ENCODE data around the gene ZBTB1. TPM values are rescaled to one million over a fixed set of nuclear protein-coding genes. Genes with fewer than 3 reads are reported as not detected.

ZBTB1 gene
- total RNA-seq, 1 experiment from 2014 or later, result 29.4 TPM

GRCh38 chr14:64474041-64474440 is 30.5 kb upstream of the ZBTB1 start:
- Mint-ChIP-seq H3K27me3 (ENCODE audit: unreplicated experiment) (no peaks in the 10 kb centered on the region), H3K4me3 (ENCODE audit: low read depth, unreplicated experiment) (no peak overlapping the region), H3K36me3 (ENCODE audit: insufficient read depth, unreplicated experiment) (no peaks in the 10 kb centered on the region), H3K4me1 (ENCODE audit: low read depth, unreplicated experiment) (no peaks in the 10 kb centered on the region), H3K9me3 (ENCODE audit: low read depth, unreplicated experiment) (no peaks in the 10 kb centered on the region), H3K27ac (ENCODE audit: unreplicated experiment) (no peak overlapping the region)
- no peak for TF ChIP-seq CTCF (IDR thresholded peaks at IDR 0.05; ENCODE audit: unreplicated experiment)
- BruUV-seq (replicated peaks), result no TSS peak
- no peak for DNase-seq
- CTCF ChIA-PET, result no interaction called here
- intact Hi-C loops (cut with micrococcal nuclease; ENCODE audit: unreplicated experiment), result no loop called here

GRCh38 chr14:64474698-64475097 is 29.9 kb upstream of the ZBTB1 start:
- no peaks in the 10 kb centered on the region for H3K27me3 Mint-ChIP-seq (ENCODE audit: unreplicated experiment)
- no peak for DNase-seq
- H3K4me3 Mint-ChIP-seq (ENCODE audit: low read depth, unreplicated experiment), result no peak overlapping the region
- intact Hi-C loops (cut with micrococcal nuclease; ENCODE audit: unreplicated experiment), result loop anchor here (5.0 kb wide), 1 partner anchor 42 kb away; no protein-coding TSS in a partner anchor
- no peaks in the 10 kb centered on the region for H3K36me3 Mint-ChIP-seq (ENCODE audit: insufficient read depth, unreplicated experiment)
- no peak overlapping the region for H3K27ac Mint-ChIP-seq (ENCODE audit: unreplicated experiment)
- no TSS peak for BruUV-seq (replicated peaks)
- no peaks in the 10 kb centered on the region for H3K9me3 Mint-ChIP-seq (ENCODE audit: low read depth, unreplicated experiment)
- no peaks in the 10 kb centered on the region for H3K4me1 Mint-ChIP-seq (ENCODE audit: low read depth, unreplicated experiment)
- CTCF ChIA-PET, result no interaction called here
- TF ChIP-seq CTCF (IDR thresholded peaks at IDR 0.05; ENCODE audit: unreplicated experiment), result no peak

GRCh38 chr14:64475585-64476273 is 28.8 kb upstream of the ZBTB1 start:
- Mint-ChIP-seq H3K4me3 (ENCODE audit: low read depth, unreplicated experiment) (no peak overlapping the region), H3K36me3 (ENCODE audit: insufficient read depth, unreplicated experiment) (no peaks in the 10 kb centered on the region), H3K4me1 (ENCODE audit: low read depth, unreplicated experiment) (no peaks in the 10 kb centered on the region), H3K27ac (ENCODE audit: unreplicated experiment) (no peak overlapping the region), H3K27me3 (ENCODE audit: unreplicated experiment) (no peaks in the 10 kb centered on the region), H3K9me3 (ENCODE audit: low read depth, unreplicated experiment) (no peaks in the 10 kb centered on the region)
- no peak for TF ChIP-seq CTCF (IDR thresholded peaks at IDR 0.05; ENCODE audit: unreplicated experiment)
- CTCF ChIA-PET, result no interaction called here
- no peak for DNase-seq
- no TSS peak for BruUV-seq (replicated peaks)
- intact Hi-C loops (cut with micrococcal nuclease; ENCODE audit: unreplicated experiment), result loop anchor here (5.0 kb wide), 1 partner anchor 43 kb away; no protein-coding TSS in a partner anchor

- no peaks in the 10 kb centered on the region for H3K4me1 Mint-ChIP-seq (ENCODE audit: low read depth, unreplicated experiment)
- no peaks in the 10 kb centered on the region for H3K9me3 Mint-ChIP-seq (ENCODE audit: low read depth, unreplicated experiment)
- CTCF ChIA-PET, result no interaction called here
- no peak for DNase-seq
- H3K27me3 Mint-ChIP-seq (ENCODE audit: unreplicated experiment), result no peaks in the 10 kb centered on the region
- intact Hi-C loops (cut with micrococcal nuclease; ENCODE audit: unreplicated experiment), result loop anchor here (5.0 kb wide), 1 partner anchor 44 kb away; no protein-coding TSS in a partner anchor
- no peak overlapping the region for H3K27ac Mint-ChIP-seq (ENCODE audit: unreplicated experiment)
- no peak for TF ChIP-seq CTCF (IDR thresholded peaks at IDR 0.05; ENCODE audit: unreplicated experiment)
- H3K4me3 Mint-ChIP-seq (ENCODE audit: low read depth, unreplicated experiment), result no peak overlapping the region
- no peaks in the 10 kb centered on the region for H3K36me3 Mint-ChIP-seq (ENCODE audit: insufficient read depth, unreplicated experiment)
- no TSS peak for BruUV-seq (replicated peaks)
These were observed 28.1 kb upstream of the ZBTB1 start for GRCh38 chr14:64476438-64476837.

Measured in Calu3 (cell line).